Stimulated activated CD8-positive, alpha-beta memory T cell treated with anti-CD3 and anti-CD28 coated beads, Interleukin-4, amount 100 ng/mL, for 4 hours (primary cell): ENCODE measurements around the gene ABTB1.
A peak's percentile ranks its signal among the peaks of the same experiment; 100 is the strongest.

Experiments used
- DNase-seq, 2 donors: peaks; one replicate each; pipeline ENCODE4 v3.0.0-alpha.2; 2020; ENCODE audit warnings: low read depth in 2 of 2, low spot score in 1 of 2

ABTB1 gene

GRCh38 chr3:127672429-127673190 is at the start of gene ABTB1:
Gene ABTB1 (plus strand): TSS chr3:127672952. CDS start chr3:127673026, 74 bp downstream.
- DNase-seq: peak; percentile 54 to 75

DNA sequence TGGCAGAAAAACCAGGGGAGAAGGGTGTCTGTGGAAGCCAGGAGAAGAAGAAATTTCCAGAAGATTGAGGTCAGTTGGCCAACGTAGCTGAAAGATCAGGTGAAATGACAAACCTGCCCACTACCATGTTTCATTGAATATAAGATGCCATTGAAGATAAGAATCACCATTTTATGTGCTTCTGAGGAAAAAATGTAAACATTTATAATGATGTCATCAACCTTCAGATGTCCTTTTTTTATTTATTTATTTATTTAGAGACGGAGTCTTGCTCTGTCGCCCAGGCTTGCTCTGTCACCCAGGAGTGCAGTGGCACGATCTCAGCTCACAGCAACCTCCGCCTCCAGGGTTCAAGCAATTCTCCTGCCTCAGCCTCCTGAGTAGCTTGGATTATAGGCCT is 48.7 kb upstream of the ABTB1 start:
- no peak for DNase-seq

GRCh38 chr3:127625821-127626220 is 46.9 kb upstream of the ABTB1 start:
- no peak for DNase-seq

- DNase-seq: no peak
These were observed 44.3 kb upstream of the ABTB1 start for GRCh38 chr3:127628426-127628787.

DNA sequence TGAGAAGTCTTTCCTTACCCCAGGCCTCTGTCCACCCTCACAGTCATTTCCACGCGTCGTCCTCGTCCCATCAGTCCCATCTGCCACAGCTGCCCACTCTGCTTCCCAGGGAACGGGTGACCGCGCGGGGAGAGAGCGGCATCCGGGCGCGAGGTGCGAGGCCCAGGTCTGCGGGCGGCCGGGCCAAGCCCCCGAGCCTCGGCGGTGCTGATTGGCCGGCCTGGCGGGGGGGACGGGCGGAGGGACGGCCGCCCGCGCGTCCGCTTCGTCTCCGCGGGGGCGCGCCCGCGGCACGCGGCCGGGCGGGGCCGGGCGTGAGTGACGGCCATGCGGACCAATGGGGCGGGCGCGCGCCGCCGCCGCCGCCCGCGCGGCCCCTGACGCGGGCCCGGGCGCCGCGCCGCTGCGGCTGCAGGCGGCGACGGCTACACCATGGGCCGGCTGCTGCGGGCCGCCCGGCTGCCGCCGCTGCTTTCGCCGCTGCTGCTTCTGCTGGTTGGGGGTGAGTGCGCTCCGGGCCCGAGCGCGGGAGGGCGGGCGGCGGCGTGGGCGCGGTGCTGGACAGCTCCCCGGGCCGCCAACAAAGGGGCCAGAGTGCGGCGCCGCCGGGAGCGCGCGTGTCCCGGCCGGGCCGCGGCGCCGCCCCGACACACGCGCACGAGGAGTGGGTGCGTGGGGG is 43.8 kb upstream of the ABTB1 start, which contains the start of gene PODXL2:
Gene PODXL2 (plus strand): TSS at position 398 of the 679 bp plus-strand sequence. CDS start 35 bp downstream, at position 433.
- no peak for DNase-seq

DNA sequence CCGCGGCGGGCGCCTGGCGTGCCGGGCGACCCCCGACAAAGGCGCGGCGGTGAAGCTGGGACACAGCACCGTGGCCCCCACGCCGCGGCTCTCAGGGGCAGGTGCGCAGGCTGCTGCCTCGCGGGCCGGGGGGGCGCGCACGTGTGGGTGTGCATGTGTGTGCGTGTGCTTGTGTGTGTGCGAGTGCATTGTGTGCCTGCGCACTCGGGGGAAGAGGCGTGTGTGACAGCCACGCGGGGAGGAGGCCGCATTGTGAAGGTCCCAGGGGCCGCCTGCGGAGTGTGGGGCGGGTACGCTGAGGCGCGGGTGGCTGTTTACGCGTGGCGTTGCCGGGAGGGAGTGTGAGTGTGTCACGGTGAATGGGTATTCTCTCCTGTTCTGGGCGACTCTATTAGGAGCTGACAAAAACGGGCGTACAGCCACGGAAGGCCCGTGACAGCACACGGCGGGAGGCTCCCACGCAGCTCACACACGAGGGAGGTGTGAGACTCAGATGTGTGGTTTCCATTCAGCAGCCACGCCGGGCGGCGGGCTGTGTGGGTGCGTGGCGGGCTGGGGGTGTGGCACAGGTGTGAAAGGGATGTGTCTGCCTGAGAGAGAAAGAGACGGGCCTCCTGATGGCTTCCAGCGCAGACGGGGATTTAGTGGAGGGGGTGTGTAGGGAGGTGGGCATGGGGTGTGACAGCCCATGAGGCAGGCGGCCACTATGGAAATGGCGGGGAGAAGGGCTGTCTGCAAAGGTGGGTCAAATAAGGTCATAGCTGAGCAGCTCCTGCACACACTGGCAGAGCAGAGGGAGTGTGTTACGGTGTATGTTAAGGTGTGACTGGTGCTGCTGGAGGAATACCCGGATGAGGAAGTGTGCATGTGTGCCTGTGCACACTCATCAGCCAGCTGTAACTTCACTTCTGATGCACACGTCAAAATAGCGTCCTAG is 43.0 kb upstream of the ABTB1 start:
- peak; percentile 35 to 54 for DNase-seq

DNA sequence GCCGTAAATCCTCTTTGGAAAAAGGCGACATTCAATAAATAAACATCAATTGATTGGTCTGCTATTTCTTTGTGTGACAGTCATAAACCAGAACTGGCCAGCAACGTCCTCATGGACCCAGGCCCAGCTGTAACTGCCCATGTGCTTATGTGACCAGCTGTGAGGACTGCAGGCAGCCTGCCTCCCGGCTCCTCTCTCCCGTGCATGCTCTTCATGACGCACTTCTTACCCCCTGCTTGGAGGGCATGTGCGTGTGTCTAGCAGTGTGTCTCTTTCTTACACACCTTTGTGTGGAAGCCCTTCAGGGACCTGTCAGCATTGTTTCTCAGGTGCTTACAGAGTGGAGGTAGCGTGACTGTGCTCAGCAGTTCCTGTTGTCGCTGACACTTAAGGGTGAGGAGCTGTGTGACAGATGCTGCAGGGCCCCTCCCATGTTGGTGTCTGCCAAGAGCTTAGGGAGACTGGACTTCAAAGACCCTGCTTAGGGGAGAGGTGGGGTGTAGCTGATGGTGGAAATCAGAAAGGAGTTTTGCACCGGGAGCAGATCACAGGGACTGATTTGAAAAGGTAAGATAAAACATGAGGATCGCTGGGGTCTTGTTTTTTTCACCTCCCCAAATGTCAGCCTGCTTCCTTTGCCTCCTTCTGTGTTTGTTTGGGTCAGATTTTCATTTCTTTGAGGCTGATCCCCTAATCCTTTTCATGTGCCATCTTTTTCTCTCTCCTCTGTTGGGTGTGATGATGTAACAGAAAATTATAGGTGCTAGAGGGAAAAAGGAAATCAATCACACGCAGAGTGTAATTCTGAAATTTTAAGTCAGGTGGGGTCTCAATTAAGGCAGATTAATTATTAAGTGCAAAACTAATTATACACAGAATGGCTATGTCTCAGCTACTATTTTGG is 41.7 kb upstream of the ABTB1 start:
- DNase-seq: no peak

DNA sequence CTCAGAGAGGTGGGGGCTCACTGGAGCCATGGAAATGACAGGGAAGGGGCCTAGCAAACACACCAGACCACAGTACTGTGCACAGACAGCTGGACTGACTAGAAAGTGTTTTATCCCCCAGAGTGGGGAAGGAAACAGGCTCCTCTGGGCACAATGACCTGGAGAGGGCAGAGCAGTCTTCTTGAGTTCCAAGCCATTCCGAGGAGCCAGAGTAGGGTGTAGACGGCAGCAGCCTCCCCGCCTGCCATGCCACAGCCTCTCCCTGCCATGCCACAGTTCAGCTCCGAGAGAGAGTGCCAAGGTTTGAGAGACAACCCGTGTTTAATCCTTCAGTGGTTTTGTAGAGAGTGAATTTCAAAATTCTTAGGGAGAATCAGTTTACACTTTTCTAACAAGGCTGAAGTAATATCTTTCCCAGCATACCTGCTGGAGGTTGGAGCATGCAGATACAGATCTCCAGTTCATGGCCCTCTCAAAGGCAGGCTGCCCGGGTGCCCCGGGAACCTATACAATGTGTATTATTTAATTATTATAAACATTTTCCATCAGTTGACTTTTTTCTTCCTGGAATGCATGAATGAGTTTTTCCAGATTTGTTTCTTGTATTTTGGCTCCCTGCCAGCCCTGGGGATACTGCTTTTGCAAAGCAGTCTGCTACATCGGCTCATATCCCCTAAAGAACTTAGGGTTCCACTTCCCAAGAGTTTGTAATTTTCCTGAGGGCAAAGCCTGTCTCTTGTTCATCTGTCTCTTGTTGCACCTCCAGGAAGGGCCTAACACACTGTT is 40.5 kb upstream of the ABTB1 start:
- DNase-seq: no peak

DNA sequence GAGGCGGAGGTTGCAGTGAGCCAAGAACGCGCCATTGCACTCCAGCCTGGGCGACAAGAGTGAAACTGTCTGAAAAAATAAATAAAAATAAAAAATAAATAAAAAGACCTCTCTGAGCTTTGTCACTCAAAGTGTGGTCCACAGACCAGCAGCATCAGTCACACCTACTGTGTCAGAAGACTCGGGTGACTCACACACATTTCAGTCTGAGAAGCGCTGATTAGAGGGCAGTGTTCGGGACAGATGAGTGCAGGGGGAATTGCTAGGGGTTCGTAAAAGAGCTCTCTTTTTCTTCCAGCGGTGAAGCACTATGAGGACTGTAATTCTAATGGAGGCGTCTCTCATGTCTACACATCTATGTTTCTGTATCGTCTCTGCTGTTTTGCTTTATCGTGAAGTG is 38.1 kb upstream of the ABTB1 start:
- DNase-seq: no peak

DNA sequence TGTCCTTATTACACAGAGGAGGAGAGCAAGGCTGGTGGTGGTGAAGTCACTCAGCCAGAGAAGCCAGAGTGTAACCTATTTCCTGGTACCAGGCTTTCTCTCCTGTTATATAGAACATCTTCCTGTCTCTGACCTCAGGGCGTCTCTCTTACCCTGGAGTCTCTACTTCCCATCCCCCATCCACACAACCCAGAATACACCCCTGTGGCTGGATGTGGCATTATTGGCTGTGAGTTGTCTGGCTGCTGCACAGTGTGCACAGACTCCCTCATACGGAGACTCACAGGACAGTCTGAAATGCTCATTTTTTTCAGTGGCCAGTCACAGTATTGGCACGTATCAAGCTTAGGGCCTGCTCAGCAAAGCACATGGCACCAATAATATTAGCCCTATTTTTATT is 35.2 kb upstream of the ABTB1 start:
- no peak for DNase-seq

DNA sequence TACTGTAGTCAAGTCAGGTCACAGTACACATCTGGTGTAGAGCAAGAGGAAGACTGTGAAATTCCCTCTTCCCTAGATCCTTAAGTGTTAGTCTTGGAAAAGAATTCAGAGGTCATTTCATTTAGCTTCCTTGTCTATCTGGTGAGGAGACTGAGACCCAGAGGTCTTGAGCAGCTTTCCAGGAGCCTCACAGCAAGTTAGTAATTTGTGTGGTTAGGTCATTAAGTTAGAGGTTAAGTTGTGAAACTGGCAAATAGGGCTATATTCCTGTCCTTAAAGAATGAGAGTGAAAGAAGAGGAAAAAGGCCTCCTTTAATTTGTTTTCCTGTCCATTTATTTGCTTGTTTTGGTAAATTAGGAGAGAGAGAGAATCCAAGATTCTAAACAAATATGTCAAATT is 34.8 kb upstream of the ABTB1 start:
- no peak for DNase-seq

- no peak for DNase-seq
These were observed 33.3 kb upstream of the ABTB1 start for GRCh38 chr3:127639173-127640041.

- DNase-seq: no peak
These were observed 32.8 kb upstream of the ABTB1 start for GRCh38 chr3:127640042-127640355.

DNA sequence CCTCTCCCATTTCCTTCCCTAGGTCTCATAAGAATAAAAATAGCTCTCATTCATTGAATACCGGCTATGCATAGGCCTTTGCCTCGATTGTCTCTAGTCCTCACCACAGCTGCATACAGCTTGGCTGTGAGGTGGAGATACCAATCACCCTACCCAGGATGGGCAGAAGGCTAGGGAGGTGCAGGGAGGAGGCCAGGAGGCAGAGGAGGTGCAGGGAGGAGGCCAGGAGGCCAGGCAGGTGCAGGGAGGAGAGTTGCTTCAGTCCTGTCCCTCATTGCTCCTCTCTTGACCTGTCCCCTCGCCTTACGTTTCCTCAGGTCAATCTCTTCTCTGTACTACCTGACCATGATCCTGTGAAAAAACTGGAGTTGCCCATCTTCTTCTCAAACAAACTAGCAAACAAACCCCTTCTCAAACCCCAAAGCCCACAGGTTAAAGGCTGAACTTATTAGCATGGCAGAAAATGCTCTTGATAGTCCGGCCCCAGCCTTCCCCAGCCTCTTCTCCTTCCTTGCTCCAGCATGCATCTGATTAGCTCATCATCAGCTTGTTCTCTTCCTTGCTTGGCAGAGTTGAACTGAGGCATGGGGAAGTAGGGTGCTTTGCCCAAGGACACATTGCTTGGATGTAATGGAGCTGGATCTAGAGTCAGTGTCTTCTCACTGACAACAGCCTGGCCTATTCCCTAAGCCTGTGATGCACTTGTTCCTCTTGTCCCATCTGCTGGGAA is 27.9 kb upstream of the ABTB1 start:
- no peak for DNase-seq

DNA sequence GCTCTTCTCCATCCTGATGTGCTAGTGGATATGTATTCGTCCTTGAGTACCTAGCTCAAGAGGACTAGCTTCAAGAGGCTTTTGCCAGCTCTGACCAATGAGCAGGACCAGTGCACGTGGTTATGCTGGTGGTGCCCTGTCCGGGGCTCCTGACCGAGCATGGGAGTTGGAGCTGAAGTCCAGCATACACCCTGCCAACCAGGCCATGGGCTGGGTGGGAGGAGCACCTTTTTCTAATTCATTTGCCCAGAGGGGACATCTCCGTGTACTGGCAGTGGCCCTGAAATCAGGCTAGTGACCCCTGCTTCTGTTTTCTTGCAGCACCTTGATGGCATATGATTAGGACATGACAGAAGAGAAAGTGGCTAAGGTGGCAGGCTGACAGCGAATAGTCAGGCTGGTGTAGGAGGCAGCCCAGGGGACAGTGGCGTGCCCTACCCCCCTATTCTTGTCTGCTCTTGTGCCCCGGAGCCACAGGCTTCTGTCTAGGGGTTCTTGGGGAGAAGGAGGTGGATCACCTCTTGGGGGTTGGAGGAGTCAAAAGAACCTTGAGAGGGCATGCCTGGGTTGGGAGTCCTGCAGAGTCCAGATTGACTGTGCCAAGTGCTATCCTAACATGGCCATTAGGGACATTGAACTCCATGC is 27.3 kb upstream of the ABTB1 start:
- no peak for DNase-seq

GRCh38 chr3:127646501-127647046 is 26.2 kb upstream of the ABTB1 start:
- no peak for DNase-seq

GRCh38 chr3:127647166-127647844 is 25.4 kb upstream of the ABTB1 start:
- no peak for DNase-seq
